HepG2 (cell line): ENCODE results near the gene ZNF629. TPM values are rescaled to one million over a fixed set of nuclear protein-coding genes. Genes with fewer than 3 reads are reported as not detected.

ENCODE experiments used
- ERF ChIP-seq: IDR thresholded peaks from 2 replicates; pipeline ENCODE4 v1.6.1; 2018; ENCODE audit warnings: missing biosample characterization, missing genetic modification reagents
- FIP1L1 ChIP-seq: fragments of 200-400 bp; formaldehyde crosslinking; IDR thresholded peaks from 2 replicates; pipeline ENCODE4 v1.6.1; 2018; ENCODE audit warnings: low read depth, mild to moderate bottlenecking, low read length, moderate library complexity, borderline replicate concordance; ENCODE audit not compliant: insufficient read depth
- HNRNPL ChIP-seq: fragments of 200-400 bp; formaldehyde crosslinking; IDR thresholded peaks from 2 replicates; pipeline ENCODE4 v1.6.1; 2017; ENCODE audit warnings: mild to moderate bottlenecking, low read depth, low read length
- KLF6 ChIP-seq: IDR thresholded peaks from 2 replicates; pipeline ENCODE4 v1.8.0; 2016; ENCODE audit warnings: missing biosample characterization, missing genetic modification reagents
- PCBP1 ChIP-seq: fragments of 200-400 bp; formaldehyde crosslinking; IDR thresholded peaks from 2 replicates; pipeline ENCODE4 v1.6.1; 2017; ENCODE audit warnings: mild to moderate bottlenecking, low read depth, low read length, borderline replicate concordance
- POLR2A ChIP-seq, 2 experiments: IDR thresholded peaks; 2 replicates each; pipeline ENCODE4 v1.6.1; 2011; ENCODE audit warnings: low read depth in 2 of 2, low read length in 2 of 2, mild to moderate bottlenecking in 1 of 2, moderate library complexity in 1 of 2; ENCODE audit not compliant: insufficient read depth in 1 of 2
- SNAI1 ChIP-seq: sonication (generic); formaldehyde crosslinking; IDR thresholded peaks from 2 replicates; pipeline ENCODE4 v1.5.0; 2020; ENCODE audit warnings: mild to moderate bottlenecking, missing genetic modification reagents, borderline replicate concordance
- ZNF251 ChIP-seq: sonication (generic); formaldehyde crosslinking; IDR thresholded peaks from 2 replicates; pipeline ENCODE4 v1.9.0; 2021; ENCODE audit warnings: mild to moderate bottlenecking, missing genetic modification reagents
- ZNF343 ChIP-seq: sonication (generic); formaldehyde crosslinking; IDR thresholded peaks from 2 replicates; pipeline ENCODE4 v1.4.0; 2020; ENCODE audit warnings: mild to moderate bottlenecking, missing genetic modification reagents
- polyA plus RNA-seq, 8 experiments: library from polyadenylated mRNA; depleted of rRNA in 3 of 8; stranded (reverse) in 7 of 8; unstranded in 1 of 8; fragments of >200 nt; fragmentation: Illumina TruSeq in 4 of 8; extraction: Trizol in 4 of 8; gene quantifications; 2 replicates each; pipeline versions ENCODE4 v1.2.1 to v1.2.3, GENCODE V29; 2011 to 2016; ENCODE audit warnings: low read depth in 4 of 8, missing spikeins in 1 of 8, mixed read lengths in 1 of 8; ENCODE audit not compliant: insufficient read depth in 1 of 8
- total RNA-seq, 5 experiments: library from RNA; depleted of rRNA; stranded (reverse); fragments of >200 nt; fragmentation: Illumina TruSeq; extraction: Trizol; gene quantifications; 2 replicates each; pipeline ENCODE4 v1.2.3, GENCODE V29; 2016; ENCODE audit warnings: low read depth in 1 of 5
- TF ChIP-seq, protein P1 (sequence below): sonication (generic); formaldehyde crosslinking; IDR thresholded peaks from 2 replicates; pipeline ENCODE4 v1.4.0; 2020; ENCODE audit warnings: missing genetic modification reagents, borderline replicate concordance
- TF ChIP-seq, protein P2 (sequence below): sonication (generic); formaldehyde crosslinking; conservative IDR thresholded peaks from 2 replicates; pipeline ENCODE4 v1.8.1; 2023; ENCODE audit warnings: missing genetic modification reagents
- TF ChIP-seq, protein P3 (sequence below): sonication (generic); formaldehyde crosslinking; IDR thresholded peaks from 2 replicates; pipeline ENCODE4 v1.4.0; 2020; ENCODE audit warnings: missing genetic modification reagents
- TF ChIP-seq, protein P4 (sequence below): sonication (generic); formaldehyde crosslinking; IDR thresholded peaks from 2 replicates; pipeline ENCODE4 v1.4.0; 2020; ENCODE audit warnings: missing genetic modification reagents, mild to moderate bottlenecking, borderline replicate concordance
- TF ChIP-seq, protein P5 (sequence below): sonication (generic); formaldehyde crosslinking; IDR thresholded peaks from 2 replicates; pipeline ENCODE4 v1.8.0; 2022; ENCODE audit warnings: low read depth, missing genetic modification reagents

Gene ZNF629
- total and polyA plus RNA-seq, 2 of the 13 experiments (the other 11 are each of a cell fraction or from before 2014, with no cell fraction given), result 6.1 to 16.5 TPM

DNA sequence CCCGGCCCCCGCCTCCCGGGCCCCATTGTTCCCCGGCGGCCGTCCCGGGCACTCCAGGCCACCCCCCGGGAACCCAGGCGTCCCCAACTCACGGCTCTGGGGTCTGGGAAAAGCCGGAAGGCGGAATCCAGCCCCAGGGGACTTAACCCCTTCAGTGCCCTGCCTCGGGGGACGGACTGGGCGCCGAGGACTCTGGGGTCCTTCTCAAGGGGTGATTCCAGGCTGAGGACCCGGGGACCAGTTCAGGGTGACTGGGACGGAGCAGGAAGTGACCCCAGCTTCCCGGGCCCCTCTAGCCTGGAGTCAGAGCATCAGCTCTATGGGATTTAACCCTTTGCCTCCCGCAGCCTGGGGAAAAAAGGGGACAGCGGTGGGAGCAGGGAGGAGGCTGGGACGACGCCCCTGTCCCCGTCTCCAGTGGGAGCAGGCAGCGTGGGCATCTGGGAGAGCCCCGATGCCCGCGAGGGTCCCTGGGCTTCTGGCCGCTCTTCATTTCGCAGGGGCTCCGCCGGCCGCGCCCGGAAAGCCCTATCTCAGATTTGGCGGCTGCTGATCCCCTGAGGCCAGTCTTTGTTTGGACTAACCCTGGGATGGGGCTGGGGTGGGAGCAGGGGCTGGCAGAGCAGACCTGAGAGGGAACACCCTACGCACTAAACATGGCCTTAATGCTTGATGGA is at the start of gene ZNF629 (continued):
- TF ChIP-seq ERF (CRISPR knock-in tag) (peak; percentile 76; the same call in 1 of the 2 replicates), HNRNPL (peak; percentile 78; the same call in 1 of the 2 replicates), ZNF251 (CRISPR knock-in tag) (no peak), FIP1L1 (peak; percentile 56; the same call in 1 of the 2 replicates), SNAI1 (CRISPR knock-in tag) (peak; percentile 6; the same call in 1 of the 2 replicates), KLF6 (CRISPR knock-in tag) (peak; percentile 73; the same call in 1 of the 2 replicates), ZNF343 (CRISPR knock-in tag) (no peak), PCBP1 (no peak; the same call in 1 of the 2 replicates), POLR2A (IDR thresholded peaks at IDR 0.05; ENCODE audit: insufficient read depth in 1 of 2, low read depth in 2 of 2, low read length in 2 of 2) (peak; percentile 47 to 52)
- TF ChIP-seq, protein P1, sequence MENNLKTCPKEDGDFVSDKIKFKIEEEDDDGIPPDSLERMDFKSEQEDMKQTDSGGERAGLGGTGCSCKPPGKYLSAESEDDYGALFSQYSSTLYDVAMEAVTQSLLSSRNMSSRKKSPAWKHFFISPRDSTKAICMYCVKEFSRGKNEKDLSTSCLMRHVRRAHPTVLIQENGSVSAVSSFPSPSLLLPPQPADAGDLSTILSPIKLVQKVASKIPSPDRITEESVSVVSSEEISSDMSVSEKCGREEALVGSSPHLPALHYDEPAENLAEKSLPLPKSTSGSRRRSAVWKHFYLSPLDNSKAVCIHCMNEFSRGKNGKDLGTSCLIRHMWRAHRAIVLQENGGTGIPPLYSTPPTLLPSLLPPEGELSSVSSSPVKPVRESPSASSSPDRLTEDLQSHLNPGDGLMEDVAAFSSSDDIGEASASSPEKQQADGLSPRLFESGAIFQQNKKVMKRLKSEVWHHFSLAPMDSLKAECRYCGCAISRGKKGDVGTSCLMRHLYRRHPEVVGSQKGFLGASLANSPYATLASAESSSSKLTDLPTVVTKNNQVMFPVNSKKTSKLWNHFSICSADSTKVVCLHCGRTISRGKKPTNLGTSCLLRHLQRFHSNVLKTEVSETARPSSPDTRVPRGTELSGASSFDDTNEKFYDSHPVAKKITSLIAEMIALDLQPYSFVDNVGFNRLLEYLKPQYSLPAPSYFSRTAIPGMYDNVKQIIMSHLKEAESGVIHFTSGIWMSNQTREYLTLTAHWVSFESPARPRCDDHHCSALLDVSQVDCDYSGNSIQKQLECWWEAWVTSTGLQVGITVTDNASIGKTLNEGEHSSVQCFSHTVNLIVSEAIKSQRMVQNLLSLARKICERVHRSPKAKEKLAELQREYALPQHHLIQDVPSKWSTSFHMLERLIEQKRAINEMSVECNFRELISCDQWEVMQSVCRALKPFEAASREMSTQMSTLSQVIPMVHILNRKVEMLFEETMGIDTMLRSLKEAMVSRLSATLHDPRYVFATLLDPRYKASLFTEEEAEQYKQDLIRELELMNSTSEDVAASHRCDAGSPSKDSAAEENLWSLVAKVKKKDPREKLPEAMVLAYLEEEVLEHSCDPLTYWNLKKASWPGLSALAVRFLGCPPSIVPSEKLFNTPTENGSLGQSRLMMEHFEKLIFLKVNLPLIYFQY (CRISPR knock-in tag), result peak; percentile 75; the same call in 1 of the 2 replicates
- TF ChIP-seq, protein P2, sequence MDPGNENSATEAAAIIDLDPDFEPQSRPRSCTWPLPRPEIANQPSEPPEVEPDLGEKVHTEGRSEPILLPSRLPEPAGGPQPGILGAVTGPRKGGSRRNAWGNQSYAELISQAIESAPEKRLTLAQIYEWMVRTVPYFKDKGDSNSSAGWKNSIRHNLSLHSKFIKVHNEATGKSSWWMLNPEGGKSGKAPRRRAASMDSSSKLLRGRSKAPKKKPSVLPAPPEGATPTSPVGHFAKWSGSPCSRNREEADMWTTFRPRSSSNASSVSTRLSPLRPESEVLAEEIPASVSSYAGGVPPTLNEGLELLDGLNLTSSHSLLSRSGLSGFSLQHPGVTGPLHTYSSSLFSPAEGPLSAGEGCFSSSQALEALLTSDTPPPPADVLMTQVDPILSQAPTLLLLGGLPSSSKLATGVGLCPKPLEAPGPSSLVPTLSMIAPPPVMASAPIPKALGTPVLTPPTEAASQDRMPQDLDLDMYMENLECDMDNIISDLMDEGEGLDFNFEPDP, result 0 out of 2 replicates have a peak, but pooled peaks have one; percentile 99
- TF ChIP-seq, protein P3, sequence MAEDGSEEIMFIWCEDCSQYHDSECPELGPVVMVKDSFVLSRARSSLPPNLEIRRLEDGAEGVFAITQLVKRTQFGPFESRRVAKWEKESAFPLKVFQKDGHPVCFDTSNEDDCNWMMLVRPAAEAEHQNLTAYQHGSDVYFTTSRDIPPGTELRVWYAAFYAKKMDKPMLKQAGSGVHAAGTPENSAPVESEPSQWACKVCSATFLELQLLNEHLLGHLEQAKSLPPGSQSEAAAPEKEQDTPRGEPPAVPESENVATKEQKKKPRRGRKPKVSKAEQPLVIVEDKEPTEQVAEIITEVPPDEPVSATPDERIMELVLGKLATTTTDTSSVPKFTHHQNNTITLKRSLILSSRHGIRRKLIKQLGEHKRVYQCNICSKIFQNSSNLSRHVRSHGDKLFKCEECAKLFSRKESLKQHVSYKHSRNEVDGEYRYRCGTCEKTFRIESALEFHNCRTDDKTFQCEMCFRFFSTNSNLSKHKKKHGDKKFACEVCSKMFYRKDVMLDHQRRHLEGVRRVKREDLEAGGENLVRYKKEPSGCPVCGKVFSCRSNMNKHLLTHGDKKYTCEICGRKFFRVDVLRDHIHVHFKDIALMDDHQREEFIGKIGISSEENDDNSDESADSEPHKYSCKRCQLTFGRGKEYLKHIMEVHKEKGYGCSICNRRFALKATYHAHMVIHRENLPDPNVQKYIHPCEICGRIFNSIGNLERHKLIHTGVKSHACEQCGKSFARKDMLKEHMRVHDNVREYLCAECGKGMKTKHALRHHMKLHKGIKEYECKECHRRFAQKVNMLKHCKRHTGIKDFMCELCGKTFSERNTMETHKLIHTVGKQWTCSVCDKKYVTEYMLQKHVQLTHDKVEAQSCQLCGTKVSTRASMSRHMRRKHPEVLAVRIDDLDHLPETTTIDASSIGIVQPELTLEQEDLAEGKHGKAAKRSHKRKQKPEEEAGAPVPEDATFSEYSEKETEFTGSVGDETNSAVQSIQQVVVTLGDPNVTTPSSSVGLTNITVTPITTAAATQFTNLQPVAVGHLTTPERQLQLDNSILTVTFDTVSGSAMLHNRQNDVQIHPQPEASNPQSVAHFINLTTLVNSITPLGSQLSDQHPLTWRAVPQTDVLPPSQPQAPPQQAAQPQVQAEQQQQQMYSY, result peak; percentile 71; the same call in 1 of the 2 replicates
- TF ChIP-seq, protein P4, sequence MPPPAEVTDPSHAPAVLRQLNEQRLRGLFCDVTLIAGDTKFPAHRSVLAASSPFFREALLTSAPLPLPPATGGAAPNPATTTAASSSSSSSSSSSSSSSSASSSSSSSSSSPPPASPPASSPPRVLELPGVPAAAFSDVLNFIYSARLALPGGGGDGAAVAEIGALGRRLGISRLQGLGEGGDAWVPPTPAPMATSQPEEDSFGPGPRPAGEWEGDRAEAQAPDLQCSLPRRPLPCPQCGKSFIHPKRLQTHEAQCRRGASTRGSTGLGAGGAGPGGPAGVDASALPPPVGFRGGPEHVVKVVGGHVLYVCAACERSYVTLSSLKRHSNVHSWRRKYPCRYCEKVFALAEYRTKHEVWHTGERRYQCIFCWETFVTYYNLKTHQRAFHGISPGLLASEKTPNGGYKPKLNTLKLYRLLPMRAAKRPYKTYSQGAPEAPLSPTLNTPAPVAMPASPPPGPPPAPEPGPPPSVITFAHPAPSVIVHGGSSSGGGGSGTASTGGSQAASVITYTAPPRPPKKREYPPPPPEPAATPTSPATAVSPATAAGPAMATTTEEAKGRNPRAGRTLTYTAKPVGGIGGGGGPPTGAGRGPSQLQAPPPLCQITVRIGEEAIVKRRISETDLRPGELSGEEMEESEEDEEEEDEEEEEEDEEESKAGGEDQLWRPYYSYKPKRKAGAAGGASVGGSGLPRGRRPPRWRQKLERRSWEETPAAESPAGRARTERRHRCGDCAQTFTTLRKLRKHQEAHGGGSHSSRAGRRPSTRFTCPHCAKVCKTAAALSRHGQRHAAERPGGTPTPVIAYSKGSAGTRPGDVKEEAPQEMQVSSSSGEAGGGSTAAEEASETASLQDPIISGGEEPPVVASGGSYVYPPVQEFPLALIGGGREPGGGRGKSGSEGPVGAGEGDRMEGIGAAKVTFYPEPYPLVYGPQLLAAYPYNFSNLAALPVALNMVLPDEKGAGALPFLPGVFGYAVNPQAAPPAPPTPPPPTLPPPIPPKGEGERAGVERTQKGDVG, result peak; percentile 72
- TF ChIP-seq, protein P5, sequence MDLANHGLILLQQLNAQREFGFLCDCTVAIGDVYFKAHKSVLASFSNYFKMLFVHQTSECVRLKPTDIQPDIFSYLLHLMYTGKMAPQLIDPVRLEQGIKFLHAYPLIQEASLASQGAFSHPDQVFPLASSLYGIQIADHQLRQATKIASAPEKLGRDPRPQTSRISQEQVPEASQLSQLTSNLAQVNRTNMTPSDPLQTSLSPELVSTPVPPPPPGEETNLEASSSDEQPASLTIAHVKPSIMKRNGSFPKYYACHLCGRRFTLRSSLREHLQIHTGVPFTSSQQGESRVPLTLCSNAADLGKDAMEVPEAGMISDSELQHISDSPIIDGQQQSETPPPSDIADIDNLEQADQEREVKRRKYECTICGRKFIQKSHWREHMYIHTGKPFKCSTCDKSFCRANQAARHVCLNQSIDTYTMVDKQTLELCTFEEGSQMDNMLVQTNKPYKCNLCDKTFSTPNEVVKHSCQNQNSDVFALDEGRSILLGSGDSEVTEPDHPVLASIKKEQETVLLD (CRISPR knock-in tag), result 0 out of 2 replicates have a peak, but pooled peaks have one; percentile 53
